IMR-90 (cell line): ENCODE data around the gene AGAP1. TPM values are rescaled to one million over a fixed set of nuclear protein-coding genes. Genes with fewer than 3 reads are reported as not detected.
"Not testable (repeated sequence)": the region's sequence is repeated elsewhere in the genome, so short reads cannot be mapped to it uniquely, and the experiment has no call there.

Source experiments
- ATAC-seq: fragments of 200-7000 bp; cut with Tn5 transposase; 2 replicates; pipeline ENCODE4 v1.9.1; 2020; ENCODE audit warnings: low read depth, mild to moderate bottlenecking, moderate library complexity
- BruUV-seq: library from RNA; stranded (reverse); fragments of 400-500 nt; replicated peaks from 2 replicates; lab custom pipeline; 2021; lab: Mats Ljungman, UMichigan
- CTCF ChIA-PET: fragments of 300-600 bp; formaldehyde crosslinking; extraction: SDS; loops from one replicate; lab custom pipeline; 2021; ENCODE audit warnings: antibody characterized with exemption; lab: Yijun Ruan, JAX
- POLR2A ChIA-PET: fragments of 300-600 bp; sonication (Branson Sonifier 250); formaldehyde crosslinking; loops from one replicate; lab custom pipeline; 2022; ENCODE audit warnings: antibody characterized with exemption; ENCODE audit not compliant: unreplicated experiment; lab: Charles Lee
- DNase-seq: peaks from one replicate; pipeline ENCODE4 v3.0.0; 2013
- H2AFZ ChIP-seq: replicated peaks from 2 replicates; pipeline ENCODE3; 2013; ENCODE audit warnings: low read length, mild to moderate bottlenecking; ENCODE audit not compliant: poor library complexity
- H2AK5ac ChIP-seq: 2 replicates; pipeline ENCODE4 v1.6.1; 2013; ENCODE audit warnings: low read depth, low read length, inconsistent platforms
- H2AK9ac ChIP-seq: replicated peaks from 2 replicates; pipeline ENCODE3; 2013; ENCODE audit warnings: mild to moderate bottlenecking, low read depth, low read length, moderate library complexity; ENCODE audit not compliant: poor library complexity
- H2BK120ac ChIP-seq: 2 replicates; pipeline ENCODE4 v1.6.1; 2013; ENCODE audit warnings: low read depth, low read length, inconsistent platforms
- H2BK15ac ChIP-seq: 3 replicates; pipeline ENCODE4 v1.6.1; 2013; ENCODE audit warnings: low read depth, low read length, inconsistent platforms
- H2BK20ac ChIP-seq: 2 replicates; pipeline ENCODE4 v1.6.1; 2013; ENCODE audit warnings: low read depth, mild to moderate bottlenecking, inconsistent platforms, low read length, moderate library complexity
- H2BK5ac ChIP-seq: 2 replicates; pipeline ENCODE4 v1.6.1; 2013; ENCODE audit warnings: mild to moderate bottlenecking, low read depth, low read length, inconsistent platforms; ENCODE audit not compliant: poor library complexity, severe bottlenecking
- H3K14ac ChIP-seq: replicated peaks from 2 replicates; pipeline ENCODE4 v1.6.1; 2013; ENCODE audit warnings: low read depth, low read length, inconsistent platforms
- H3K18ac ChIP-seq: 2 replicates; pipeline ENCODE4 v1.6.1; 2013; ENCODE audit warnings: low read depth, low read length, control low read depth
- H3K23ac ChIP-seq: 2 replicates; pipeline ENCODE4 v1.6.1; 2013; ENCODE audit warnings: low read depth, low read length, inconsistent platforms
- H3K27ac ChIP-seq: 2 replicates; pipeline ENCODE4 v1.5.1; 2013; ENCODE audit warnings: mild to moderate bottlenecking, control low read depth, low read length; ENCODE audit not compliant: insufficient read depth
- H3K27me3 ChIP-seq: 2 replicates; pipeline ENCODE4 v1.6.1; 2013; ENCODE audit warnings: low read length; ENCODE audit not compliant: control insufficient read depth, insufficient read depth
- H3K36me3 ChIP-seq: 2 replicates; pipeline ENCODE4 v1.6.1; 2013; ENCODE audit warnings: low read length, mixed read lengths; ENCODE audit not compliant: control insufficient read depth, insufficient read depth
- H3K4ac ChIP-seq: 2 replicates; pipeline ENCODE4 v1.6.1; 2013; ENCODE audit warnings: low read depth, low read length, inconsistent platforms
- H3K4me1 ChIP-seq: 2 replicates; pipeline ENCODE4 v1.6.1; 2013; ENCODE audit warnings: low read length, mixed read lengths; ENCODE audit not compliant: control insufficient read depth, insufficient read depth
- H3K4me2 ChIP-seq: 2 replicates; pipeline ENCODE4 v1.6.1; 2013; ENCODE audit warnings: low read depth, mild to moderate bottlenecking, control low read depth, low read length, moderate library complexity
- H3K4me3 ChIP-seq: 2 replicates; pipeline ENCODE4 v1.5.1; 2013; ENCODE audit warnings: low read depth, mild to moderate bottlenecking, control low read depth, low read length, moderate library complexity; ENCODE audit not compliant: insufficient read depth
- H3K56ac ChIP-seq: 2 replicates; pipeline ENCODE4 v1.6.1; 2013; ENCODE audit warnings: low read length, inconsistent platforms; ENCODE audit not compliant: insufficient read depth; ENCODE audit errors: extremely low read depth
- H3K79me1 ChIP-seq, 2 experiments: 2 replicates each; pipeline ENCODE4 v1.6.1; 2013; ENCODE audit warnings: low read length in 2 of 2, inconsistent platforms in 1 of 2, low read depth in 1 of 2
- H3K9ac ChIP-seq: 2 replicates; pipeline ENCODE4 v1.6.1; 2013; ENCODE audit warnings: low read depth, low read length, control low read depth
- H3K9me1 ChIP-seq: 2 replicates; pipeline ENCODE4 v1.6.1; 2013; ENCODE audit warnings: low read length, inconsistent platforms; ENCODE audit not compliant: insufficient read depth
- H3K9me3 ChIP-seq: 2 replicates; pipeline ENCODE4 v1.6.1; 2013; ENCODE audit warnings: low read length; ENCODE audit not compliant: control insufficient read depth, insufficient read depth
- H4K20me1 ChIP-seq: 2 replicates; pipeline ENCODE4 v1.6.1; 2013; ENCODE audit warnings: low read length, inconsistent platforms; ENCODE audit not compliant: insufficient read depth
- H4K5ac ChIP-seq: 2 replicates; pipeline ENCODE4 v1.6.1; 2013; ENCODE audit warnings: mild to moderate bottlenecking, low read depth, low read length, control low read depth
- H4K8ac ChIP-seq, 2 experiments: 2 replicates each; pipeline ENCODE4 v1.6.1; 2013; ENCODE audit warnings: low read depth in 2 of 2, low read length in 2 of 2, control low read depth in 1 of 2, inconsistent platforms in 1 of 2
- H4K91ac ChIP-seq: 2 replicates; pipeline ENCODE4 v1.6.1; 2013; ENCODE audit warnings: low read depth, low read length, inconsistent platforms; ENCODE audit not compliant: insufficient read depth
- CEBPB ChIP-seq: IDR thresholded peaks from 2 replicates; pipeline ENCODE4 v1.6.1; 2012; ENCODE audit warnings: low read depth, low read length, improper control_type of control experiment
- CHD1 ChIP-seq: IDR thresholded peaks from 2 replicates; pipeline ENCODE4 v1.6.1; 2012; ENCODE audit warnings: low read depth, low read length, improper control_type of control experiment
- MAZ ChIP-seq: IDR thresholded peaks from 2 replicates; pipeline ENCODE4 v1.6.1; 2012; ENCODE audit warnings: low read depth, mild to moderate bottlenecking, low read length, improper control_type of control experiment, moderate library complexity, borderline replicate concordance
- RCOR1 ChIP-seq: IDR thresholded peaks from 2 replicates; pipeline ENCODE4 v1.6.1; 2012; ENCODE audit warnings: mild to moderate bottlenecking, low read length, improper control_type of control experiment; ENCODE audit not compliant: insufficient replicate concordance
- RFX5 ChIP-seq: IDR thresholded peaks from 2 replicates; pipeline ENCODE4 v1.8.0; 2012; ENCODE audit warnings: low read depth, mild to moderate bottlenecking, low read length, moderate library complexity
- USF2 ChIP-seq: fragments of 150-350 bp; IDR thresholded peaks from 2 replicates; pipeline ENCODE4 v1.6.1; 2017; ENCODE audit warnings: mild to moderate bottlenecking, antibody characterized with exemption, low read length, low read depth
- WGBS, 2 experiments: methylation state at CpG; one replicate each; pipeline versions ENCODE4 v1.1.5 to v1.1.7; 2013; ENCODE audit warnings: missing lambda C conversion rate in 2 of 2; ENCODE audit not compliant: insufficient read length in 1 of 2; ENCODE audit errors: extremely low coverage in 2 of 2; 5-methylcytosine and 5-hydroxymethylcytosine counted together
- dilution Hi-C: fragments of 300-500 bp; cut with HindIII; formaldehyde crosslinking; loops from one replicate; pipeline ENCODE4 v1.14.3; 2018; ENCODE audit warnings: low sequenced_read_pairs; ENCODE audit not compliant: unreplicated experiment
- in situ Hi-C: fragments of 300-500 bp; cut with MboI; formaldehyde crosslinking; loops from 3 replicates; pipeline ENCODE4 v1.14.3; 2019; ENCODE audit warnings: low sequenced_read_pairs, inconsistent platforms, mixed read lengths
- intact Hi-C: fragments of 100-400 bp; cut with micrococcal nuclease; formaldehyde crosslinking; loops from 2 replicates; pipeline ENCODE4 v1.10.0; 2022
- polyA plus RNA-seq, 3 experiments: library from polyadenylated mRNA; depleted of rRNA; stranded (reverse); fragments of >200 nt; gene quantifications; 2 replicates each; pipeline ENCODE4 v1.2.3, GENCODE V29; 2012; ENCODE audit warnings: low replicate concordance in 1 of 3
- total RNA-seq: library from RNA; depleted of rRNA; stranded (reverse); fragments of >200 nt; gene quantifications from 2 replicates; pipeline ENCODE4 v1.2.3, GENCODE V29; 2012
- TF ChIP-seq, protein P1 (sequence below): conservative IDR thresholded peaks from 2 replicates; pipeline ENCODE4 v1.5.1; 2012; ENCODE audit warnings: mild to moderate bottlenecking, low read depth, low read length, improper control_type of control experiment

The AGAP1 gene
- total and polyA plus RNA-seq, 2 of the 4 experiments (the other 2 are of a cell fraction): 15.1 to 16.4 TPM

DNA sequence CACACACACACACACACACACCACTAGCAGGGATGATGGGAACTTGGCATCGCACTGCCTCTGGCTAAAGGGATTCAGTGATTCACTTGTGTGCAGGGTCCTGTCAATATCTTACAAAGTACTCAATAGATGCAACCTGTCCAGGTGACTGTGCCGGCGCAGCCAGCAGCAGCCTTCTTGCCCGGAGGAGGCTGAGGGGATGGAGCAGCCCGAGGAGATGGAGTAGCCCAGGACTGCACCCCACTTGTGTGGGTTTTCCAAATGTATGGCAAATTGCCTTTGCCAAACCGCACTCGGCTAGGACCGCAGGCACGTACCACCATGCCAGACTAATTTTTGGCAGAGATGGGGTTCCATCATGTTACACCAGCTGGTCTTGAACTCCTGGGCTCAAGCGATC is 643.2 kb downstream of the AGAP1 start:
- Histone ChIP-seq H3K4ac (no peak overlapping the region), H2AFZ (no peak overlapping the region), H3K14ac (no peak overlapping the region), H2AK5ac (no peak overlapping the region), H3K79me1 (no peaks in the 10 kb centered on the region), H3K56ac (no peak overlapping the region), H4K91ac (no peak overlapping the region), H3K9ac (no peak overlapping the region), H4K8ac (no peak overlapping the region), H2AK9ac (no peak overlapping the region), H4K20me1 (no peaks in the 10 kb centered on the region), H4K5ac (no peak overlapping the region), H3K9me3 (no peaks in the 10 kb centered on the region), H3K4me1 (no peaks in the 10 kb centered on the region), H2BK15ac (no peak overlapping the region), H3K9me1 (no peaks in the 10 kb centered on the region), H3K27ac (no peak overlapping the region), H3K4me3 (no peak overlapping the region), H3K27me3 (no peaks in the 10 kb centered on the region; the same call in 1 of the 2 replicates), H2BK5ac (no peak overlapping the region), H2BK20ac (no peak overlapping the region), H3K4me2 (no peak overlapping the region), H2BK120ac (no peak overlapping the region), H3K18ac (no peak overlapping the region), H3K36me3 (no peaks in the 10 kb centered on the region), H3K23ac (no peak overlapping the region)
- in situ Hi-C loops: no loop called here
- no peak for ATAC-seq
- ChIA-PET POLR2A (no interaction called here), CTCF (no interaction called here)
- TF ChIP-seq CEBPB: no peak
- TF ChIP-seq MAZ: no peak
- TF ChIP-seq CHD1: no peak
- TF ChIP-seq RFX5: no peak
- TF ChIP-seq, protein P1, sequence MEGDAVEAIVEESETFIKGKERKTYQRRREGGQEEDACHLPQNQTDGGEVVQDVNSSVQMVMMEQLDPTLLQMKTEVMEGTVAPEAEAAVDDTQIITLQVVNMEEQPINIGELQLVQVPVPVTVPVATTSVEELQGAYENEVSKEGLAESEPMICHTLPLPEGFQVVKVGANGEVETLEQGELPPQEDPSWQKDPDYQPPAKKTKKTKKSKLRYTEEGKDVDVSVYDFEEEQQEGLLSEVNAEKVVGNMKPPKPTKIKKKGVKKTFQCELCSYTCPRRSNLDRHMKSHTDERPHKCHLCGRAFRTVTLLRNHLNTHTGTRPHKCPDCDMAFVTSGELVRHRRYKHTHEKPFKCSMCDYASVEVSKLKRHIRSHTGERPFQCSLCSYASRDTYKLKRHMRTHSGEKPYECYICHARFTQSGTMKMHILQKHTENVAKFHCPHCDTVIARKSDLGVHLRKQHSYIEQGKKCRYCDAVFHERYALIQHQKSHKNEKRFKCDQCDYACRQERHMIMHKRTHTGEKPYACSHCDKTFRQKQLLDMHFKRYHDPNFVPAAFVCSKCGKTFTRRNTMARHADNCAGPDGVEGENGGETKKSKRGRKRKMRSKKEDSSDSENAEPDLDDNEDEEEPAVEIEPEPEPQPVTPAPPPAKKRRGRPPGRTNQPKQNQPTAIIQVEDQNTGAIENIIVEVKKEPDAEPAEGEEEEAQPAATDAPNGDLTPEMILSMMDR: no peak
- no peak for TF ChIP-seq USF2
- no peak for TF ChIP-seq RCOR1
- 93% methylated on average over 3 of the region's 10 CpGs; no CpG with 5 or more reads in 1 of the 2 experiments for WGBS, 2 experiments
- no TSS peak for BruUV-seq
- no peak for DNase-seq
- intact Hi-C loops: no loop called here
- dilution Hi-C loops: no loop called here

GRCh38 chr2:236141616-236142015 is 647.8 kb downstream of the AGAP1 start:
- H3K79me1 ChIP-seq, dilution Hi-C loops, H3K9ac ChIP-seq, H2BK120ac ChIP-seq, ATAC-seq, CTCF ChIA-PET, POLR2A ChIA-PET, intact Hi-C loops, DNase-seq, H4K5ac ChIP-seq, H4K8ac ChIP-seq, H2BK15ac ChIP-seq, H3K14ac ChIP-seq, BruUV-seq, H3K9me3 ChIP-seq, in situ Hi-C loops, H2AFZ ChIP-seq, H3K4me1 ChIP-seq, H3K9me1 ChIP-seq, H3K56ac ChIP-seq, H3K18ac ChIP-seq, H3K4me3 ChIP-seq, H2AK5ac ChIP-seq, H3K23ac ChIP-seq, H3K4me2 ChIP-seq, H3K36me3 ChIP-seq, H3K27ac ChIP-seq, H4K20me1 ChIP-seq, H3K27me3 ChIP-seq, H4K91ac ChIP-seq, H2BK5ac ChIP-seq, H2AK9ac ChIP-seq, H2BK20ac ChIP-seq, H3K4ac ChIP-seq: not testable (repeated sequence)
- WGBS, 2 experiments: no CpG with 5 or more reads among the region's 11 CpGs
